SK-N-SH (cell line): ENCODE data around the gene SLC41A2. TPM values are rescaled to one million over a fixed set of nuclear protein-coding genes. Genes with fewer than 3 reads are reported as not detected.

Experiments
- CTCF ChIA-PET: fragments of 300-600, 350-600 bp; formaldehyde crosslinking; extraction: SDS; loops from one replicate; lab custom pipeline; 2021; lab: Yijun Ruan, JAX
- POLR2A ChIA-PET: fragments of 350-600 bp; sonication (Branson Sonifier 250); formaldehyde crosslinking; extraction: SDS; loops from one replicate; lab custom pipeline; 2020; ENCODE audit warnings: antibody characterized with exemption, inconsistent platforms; lab: Yijun Ruan, JAX
- DNase-seq: peaks from one replicate; pipeline ENCODE4 v3.0.0; 2012
- H2AFZ ChIP-seq: fragments of 200-600 bp; sonication (generic); 2 replicates; pipeline ENCODE4 v1.8.1; 2016; ENCODE audit warnings: antibody characterized with exemption, mild to moderate bottlenecking, low read depth
- H3F3A ChIP-seq: fragments of 200-600 bp; sonication (generic); replicated peaks from 2 replicates; pipeline ENCODE3; 2016; ENCODE audit warnings: antibody characterized with exemption, mild to moderate bottlenecking; ENCODE audit not compliant: insufficient read depth
- H3K27ac ChIP-seq, 2 experiments: fragments of 200-500 bp in 1 of 2; fragments of 200-600 bp in 1 of 2; sonication (Bioruptor generic) in 1 of 2; sonication (generic), shearing (Covaris generic) in 1 of 2; 2 replicates each; pipeline versions ENCODE4 v1.5.1 to v1.6.1; 2014 to 2016; ENCODE audit warnings: low read depth in 2 of 2, inconsistent platforms in 1 of 2, low read length in 1 of 2, mild to moderate bottlenecking in 1 of 2, mixed read lengths in 1 of 2
- H3K27me3 ChIP-seq: fragments of 200-600 bp; sonication (generic), shearing (Covaris generic); 2 replicates; pipeline ENCODE4 v1.6.1; 2016; ENCODE audit warnings: mixed run types; ENCODE audit not compliant: insufficient read depth
- H3K36me3 ChIP-seq, 2 experiments: fragments of 200-500 bp in 1 of 2; fragments of 200-600 bp in 1 of 2; sonication (Bioruptor generic) in 1 of 2; sonication (generic) in 1 of 2; replicated peaks in 1 of 2; 2 replicates each; pipeline versions ENCODE3 to v1.5.1; 2014 to 2016; ENCODE audit warnings: low read length in 1 of 2, mild to moderate bottlenecking in 1 of 2; ENCODE audit not compliant: insufficient read depth in 2 of 2, control insufficient read depth in 1 of 2
- H3K4me1 ChIP-seq, 2 experiments: fragments of 200-500 bp in 1 of 2; fragments of 200-600 bp in 1 of 2; sonication (Bioruptor generic) in 1 of 2; sonication (generic), shearing (Covaris generic) in 1 of 2; 2 replicates each; pipeline versions ENCODE4 v1.5.1 to v1.6.1; 2014 to 2016; ENCODE audit warnings: low read depth in 1 of 2, low read length in 1 of 2, mixed run types in 1 of 2; ENCODE audit not compliant: insufficient read depth in 2 of 2, control insufficient read depth in 1 of 2
- H3K4me2 ChIP-seq: fragments of 200-600 bp; sonication (generic), shearing (Covaris generic); 2 replicates; pipeline ENCODE4 v1.6.1; 2017; ENCODE audit warnings: mixed run types
- H3K4me3 ChIP-seq, 2 experiments: fragments of 200-500 bp in 1 of 2; fragments of 200-600 bp in 1 of 2; sonication (Bioruptor generic) in 1 of 2; sonication (generic), shearing (Covaris generic) in 1 of 2; 2 replicates each; pipeline versions ENCODE4 v1.5.1 to v1.8.1; 2014 to 2016; ENCODE audit warnings: low read depth in 2 of 2, inconsistent platforms in 1 of 2, low read length in 1 of 2, mild to moderate bottlenecking in 1 of 2, mixed read lengths in 1 of 2, moderate library complexity in 1 of 2
- H3K79me2 ChIP-seq: fragments of 200-600 bp; sonication (generic); 2 replicates; pipeline ENCODE4 v1.8.1; 2017; ENCODE audit warnings: mild to moderate bottlenecking; ENCODE audit not compliant: insufficient read depth
- H3K9ac ChIP-seq: fragments of 200-600 bp; sonication (generic); 2 replicates; pipeline ENCODE4 v1.6.1; 2017; ENCODE audit warnings: mixed run types
- H3K9me2 ChIP-seq: fragments of 200-600 bp; sonication (generic); 2 replicates; pipeline ENCODE4 v1.6.1; 2017; ENCODE audit warnings: mixed run types
- H3K9me3 ChIP-seq: fragments of 200-600 bp; sonication (generic); 2 replicates; pipeline ENCODE4 v1.6.1; 2017; ENCODE audit warnings: mixed run types, mild to moderate bottlenecking, moderate library complexity
- H4K20me1 ChIP-seq: fragments of 200-600 bp; sonication (generic); 2 replicates; pipeline ENCODE4 v1.6.1; 2017; ENCODE audit warnings: mild to moderate bottlenecking, mixed run types; ENCODE audit not compliant: insufficient read depth
- CHD2 ChIP-seq: fragments of 150-350 bp; IDR thresholded peaks from 2 replicates; pipeline ENCODE4 v1.6.1; 2018; ENCODE audit warnings: low read length; ENCODE audit not compliant: partially characterized antibody
- FOSL2 ChIP-seq: IDR thresholded peaks from 2 replicates; pipeline ENCODE4 v1.4.0; 2012; ENCODE audit warnings: low read depth, mild to moderate bottlenecking, moderate library complexity, borderline replicate concordance
- FOXM1 ChIP-seq: IDR thresholded peaks from 2 replicates; pipeline ENCODE4 v1.4.0; 2012; ENCODE audit warnings: low read depth, mild to moderate bottlenecking
- GATA2 ChIP-seq: sonication (generic); formaldehyde crosslinking; IDR thresholded peaks from 2 replicates; pipeline ENCODE4 v1.5.0; 2020; ENCODE audit warnings: mild to moderate bottlenecking, missing genetic modification reagents
- IRF3 ChIP-seq: fragments of 150-350 bp; IDR thresholded peaks from 2 replicates; pipeline ENCODE4 v1.6.1; 2016; ENCODE audit warnings: mild to moderate bottlenecking, low read depth, low read length
- MAX ChIP-seq: IDR thresholded peaks from 2 replicates; pipeline ENCODE4 v1.4.0; 2012; ENCODE audit warnings: low read depth
- MEF2A ChIP-seq: IDR thresholded peaks from 2 replicates; pipeline ENCODE4 v1.4.0; 2012; ENCODE audit warnings: low read depth, borderline replicate concordance
- NRF1 ChIP-seq: IDR thresholded peaks from 2 replicates; pipeline ENCODE4 v1.6.1; 2012; ENCODE audit warnings: low read depth, mild to moderate bottlenecking, low read length
- POLR2AphosphoS5 ChIP-seq: IDR thresholded peaks from 2 replicates; pipeline ENCODE4 v1.6.1; 2012; ENCODE audit warnings: low read depth, low read length
- RCOR1 ChIP-seq: fragments of 150-350 bp; IDR thresholded peaks from 2 replicates; pipeline ENCODE4 v1.6.1; 2017; ENCODE audit warnings: antibody characterized with exemption, low read length
- REST ChIP-seq: IDR thresholded peaks from 2 replicates; pipeline ENCODE4 v1.6.1; 2012; ENCODE audit warnings: mild to moderate bottlenecking, low read depth, low read length, moderate library complexity
- RFX5 ChIP-seq: IDR thresholded peaks from 2 replicates; pipeline ENCODE4 v1.6.1; 2012; ENCODE audit warnings: mild to moderate bottlenecking, improper control_type of control experiment, low read length
- RXRA ChIP-seq: IDR thresholded peaks from 2 replicates; pipeline ENCODE4 v1.4.0; 2012; ENCODE audit warnings: low read depth, mild to moderate bottlenecking, borderline replicate concordance
- SMC3 ChIP-seq: IDR thresholded peaks from 2 replicates; pipeline ENCODE4 v1.6.1; 2012; ENCODE audit warnings: low read depth, low read length, improper control_type of control experiment
- TAF1 ChIP-seq: IDR thresholded peaks from 2 replicates; pipeline ENCODE4 v1.6.1; 2012; ENCODE audit warnings: low read depth, mild to moderate bottlenecking, low read length, moderate library complexity, borderline replicate concordance
- TCF12 ChIP-seq: IDR thresholded peaks from 2 replicates; pipeline ENCODE4 v1.4.0; 2012
- TEAD4 ChIP-seq: IDR thresholded peaks from 2 replicates; pipeline ENCODE4 v1.4.0; 2012; ENCODE audit warnings: mild to moderate bottlenecking, borderline replicate concordance; ENCODE audit not compliant: insufficient read depth
- USF1 ChIP-seq: IDR thresholded peaks from 2 replicates; pipeline ENCODE4 v1.4.0; 2012; ENCODE audit warnings: low read depth, borderline replicate concordance
- USF2 ChIP-seq: fragments of 150-350 bp; IDR thresholded peaks from 2 replicates; pipeline ENCODE4 v1.6.1; 2017; ENCODE audit warnings: antibody characterized with exemption, low read length, low read depth, borderline replicate concordance
- WGBS: methylation state at CpG from one replicate; pipeline ENCODE4 v1.1.6; 2017; ENCODE audit warnings: low lambda C conversion rate; 5-methylcytosine and 5-hydroxymethylcytosine counted together
- polyA plus RNA-seq, 3 experiments: library from polyadenylated mRNA; depleted of rRNA; stranded (reverse); fragments of >200 nt; gene quantifications; 2 replicates each; pipeline ENCODE4 v1.2.3, GENCODE V29; 2012

The SLC41A2 gene
- polyA plus RNA-seq, 1 of the 3 experiments (the other 2 are of a cell fraction): 1.7 TPM

- DNase-seq: no peak
- no peaks in the 10 kb centered on the region for H3K9me3 ChIP-seq
- H3K79me2 ChIP-seq: peaks cover 5% of the 10 kb centered on the region; the same call in 1 of the 2 replicates
- ChIA-PET POLR2A (no interaction called here), CTCF (interaction anchor here (1.0 to 2.5 kb wide), 6 partner anchors 8 to 575 kb away, joined by 3 to 20 read pairs (median 4); no protein-coding TSS in a partner anchor)
- peaks cover 6 to 19% of the 10 kb centered on the region in 2 experiments; a peak in 3 of 4 replicates for H3K4me1 ChIP-seq
- no peaks in the 10 kb centered on the region for H4K20me1 ChIP-seq
- H3F3A ChIP-seq: peaks cover 26% of the 10 kb centered on the region
- peak overlapping the region; percentile 37; the same call in 1 of the 2 replicates for H2AFZ ChIP-seq
- H3K27ac ChIP-seq: no peak overlapping the region
- TF ChIP-seq RFX5 (no peak), CHD2 (no peak), MEF2A (no peak), USF2 (no peak), FOXM1 (no peak)
- H3K4me3 ChIP-seq: peak overlapping the region; percentile 81 to 83
- H3K27me3 ChIP-seq: no peaks in the 10 kb centered on the region
- H3K9me2 ChIP-seq: no peaks in the 10 kb centered on the region
- no peaks in the 10 kb centered on the region for H3K36me3 ChIP-seq
- H3K9ac ChIP-seq: peak overlapping the region; percentile 77; the same call in 1 of the 2 replicates
- peak overlapping the region; percentile 67 for H3K4me2 ChIP-seq
- WGBS: 45% methylated on average over 13 of the region's 13 CpGs
Measured at GRCh38 chr12:104956870-104957718, 996 bp downstream of the SLC41A2 start.

- no peak overlapping the region for H3K4me2 ChIP-seq
- H3F3A ChIP-seq: peaks cover 30% of the 10 kb centered on the region
- H3K36me3 ChIP-seq: no peaks in the 10 kb centered on the region
- H3K27ac ChIP-seq: no peak overlapping the region
- no peaks in the 10 kb centered on the region for H4K20me1 ChIP-seq
- H3K9me3 ChIP-seq: no peaks in the 10 kb centered on the region
- peaks cover 5% of the 10 kb centered on the region; the same call in 1 of the 2 replicates for H3K79me2 ChIP-seq
- peaks cover 6 to 20% of the 10 kb centered on the region in 2 experiments; a peak in 3 of 4 replicates for H3K4me1 ChIP-seq
- H3K27me3 ChIP-seq: no peaks in the 10 kb centered on the region
- no peak overlapping the region for H3K4me3 ChIP-seq
- H3K9me2 ChIP-seq: no peaks in the 10 kb centered on the region
- H3K9ac ChIP-seq: no peak overlapping the region
- 96% methylated on average over 2 of the region's 2 CpGs for WGBS
- CTCF ChIA-PET: interaction anchor here (1.3 kb wide), 1 partner anchor 13 kb away, joined by 3 read pairs; no protein-coding TSS in a partner anchor
- no peak for DNase-seq
- no peak overlapping the region for H2AFZ ChIP-seq
- POLR2A ChIA-PET: no interaction called here
- no peak for TF ChIP-seq FOXM1
- TF ChIP-seq IRF3: no peak
- TF ChIP-seq REST: no peak
- no peak for TF ChIP-seq SMC3
- no peak for TF ChIP-seq CHD2
- no peak for TF ChIP-seq TEAD4
- TF ChIP-seq RXRA: no peak
- no peak for TF ChIP-seq RCOR1
- no peak for TF ChIP-seq TCF12
- TF ChIP-seq NRF1: no peak
- no peak for TF ChIP-seq USF1
- no peak for TF ChIP-seq POLR2AphosphoS5
- TF ChIP-seq MAX: no peak
- TF ChIP-seq GATA2 (CRISPR knock-in tag): no peak
- no peak for TF ChIP-seq FOSL2
- no peak for TF ChIP-seq TAF1
Measured at GRCh38 chr12:104955703-104956102, 2.4 kb downstream of the SLC41A2 start.
